Kidney epithelial cell (primary cell): ENCODE measurements around the gene DDX55. TPM values are rescaled to one million over a fixed set of nuclear protein-coding genes. Genes with fewer than 3 reads are reported as not detected.

Experiments
- DNase-seq: peaks from one replicate; pipeline ENCODE4 v3.0.0-alpha.2; 2010; ENCODE audit warnings: low read depth
- H3K27me3 ChIP-seq: 2 replicates; pipeline ENCODE4 v1.6.0; 2011; ENCODE audit warnings: low read length; ENCODE audit not compliant: control insufficient read depth, insufficient read depth
- H3K36me3 ChIP-seq: 2 replicates; pipeline ENCODE4 v1.5.1; 2011; ENCODE audit warnings: low read length; ENCODE audit not compliant: control insufficient read depth, insufficient read depth
- H3K4me3 ChIP-seq: 2 replicates; pipeline ENCODE4 v1.5.1; 2011; ENCODE audit warnings: low read depth, mild to moderate bottlenecking, control low read depth, low read length
- CTCF ChIP-seq: IDR thresholded peaks from 2 replicates; pipeline ENCODE4 v1.5.1; 2011; ENCODE audit warnings: mild to moderate bottlenecking, moderate library complexity, low read length, control low read depth, inconsistent platforms; ENCODE audit not compliant: insufficient read depth, poor library complexity, severe bottlenecking
- total RNA-seq: library from RNA; depleted of rRNA; stranded (reverse); fragments of >200 nt; gene quantifications from 2 replicates; pipeline ENCODE4 v1.2.3, GENCODE V29; 2015

Gene DDX55
- total RNA-seq, 1 donor from 2014 or later = 16.2 TPM

GRCh38 chr12:123621101-123621500 lies 19.2 kb downstream of the DDX55 start:
- TF ChIP-seq CTCF = no peak
- no peaks in the 10 kb centered on the region for H3K27me3 ChIP-seq
- DNase-seq = no peak
- no peaks in the 10 kb centered on the region for H3K36me3 ChIP-seq
- H3K4me3 ChIP-seq = no peak overlapping the region

- no peak for TF ChIP-seq CTCF
- Histone ChIP-seq H3K36me3 (no peaks in the 10 kb centered on the region), H3K27me3 (no peaks in the 10 kb centered on the region), H3K4me3 (no peak overlapping the region)
- no peak for DNase-seq
Observed at GRCh38 chr12:123621619-123622530, 20.0 kb downstream of the DDX55 start.

- DNase-seq = peak; percentile 86
- Histone ChIP-seq H3K36me3 (peaks cover 1% of the 10 kb centered on the region), H3K4me3 (peak within 1 kb of the TSS; percentile 96), H3K27me3 (no peaks in the 10 kb centered on the region)
- no peak for TF ChIP-seq CTCF
Observed at GRCh38 chr12:123633379-123634141, 31.7 kb downstream of the DDX55 start, which contains the start of the genes EIF2B1 and GTF2H3. EIF2B1 (minus strand) TSS chr12:123633686; CDS start chr12:123633557, 129 bp downstream. GTF2H3 (plus strand) TSS chr12:123633829; CDS start chr12:123633860, 31 bp downstream.

GRCh38 chr12:123634142-123634561 lies 32.3 kb downstream of the DDX55 start:
- TF ChIP-seq CTCF = no peak
- H3K36me3 ChIP-seq = peaks cover 1% of the 10 kb centered on the region
- H3K27me3 ChIP-seq = no peaks in the 10 kb centered on the region
- peak overlapping the region; percentile 96 for H3K4me3 ChIP-seq
- no peak for DNase-seq

- Histone ChIP-seq H3K36me3 (no peaks in the 10 kb centered on the region), H3K27me3 (no peaks in the 10 kb centered on the region), H3K4me3 (no peak overlapping the region)
- no peak for TF ChIP-seq CTCF
- DNase-seq = no peak
Observed at GRCh38 chr12:123643911-123644310, 42.0 kb downstream of the DDX55 start.
